NCI-H748 (cell line): ENCODE data around the gene CEP295NL.
"Not testable (repeated sequence)": the region's sequence is repeated elsewhere in the genome, so short reads cannot be mapped to it uniquely, and the experiment has no call there.

Experiments
- DNase-seq: peaks from one replicate; lab custom pipeline; 2025; ENCODE audit not compliant: unreplicated experiment; lab: John Stamatoyannopoulos, UW

The CEP295NL gene

DNA sequence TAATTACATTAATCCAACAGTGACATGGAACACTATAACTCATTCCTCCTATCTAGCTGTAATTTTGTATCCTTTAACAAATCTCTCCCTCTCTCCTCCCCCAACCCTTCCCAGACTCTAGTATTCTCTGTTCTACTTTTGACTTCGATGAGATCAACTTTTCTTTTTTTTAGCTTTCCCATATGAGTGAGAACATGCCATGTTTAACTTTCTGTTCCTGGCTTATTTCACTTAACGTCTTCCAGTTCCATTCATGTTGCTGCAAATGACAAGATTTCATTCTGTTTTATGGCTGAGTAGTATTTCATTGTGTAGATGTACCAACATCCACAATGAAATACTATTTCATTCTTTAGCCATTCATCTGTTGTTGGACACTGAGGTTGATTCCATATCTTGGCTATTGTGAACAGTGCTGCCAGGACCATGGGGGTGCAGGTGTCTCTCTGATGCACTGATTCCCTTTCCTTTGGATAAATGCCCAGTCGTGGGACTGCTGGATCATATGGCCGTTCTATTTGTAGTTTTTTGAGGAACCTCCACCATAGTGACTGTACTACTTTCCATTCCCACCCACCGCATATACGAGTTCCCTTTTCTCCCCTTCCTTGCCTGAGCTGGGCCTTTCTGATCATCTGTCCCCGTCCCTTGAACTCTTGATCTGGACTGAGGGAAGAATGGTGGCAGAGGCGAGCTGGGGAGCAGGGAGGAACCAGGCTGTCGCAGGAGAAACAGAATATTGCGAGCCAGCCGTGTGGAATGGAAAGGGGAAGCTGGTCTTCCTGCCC is 7.7 kb upstream of the CEP295NL start:
- DNase-seq: no peak

DNA sequence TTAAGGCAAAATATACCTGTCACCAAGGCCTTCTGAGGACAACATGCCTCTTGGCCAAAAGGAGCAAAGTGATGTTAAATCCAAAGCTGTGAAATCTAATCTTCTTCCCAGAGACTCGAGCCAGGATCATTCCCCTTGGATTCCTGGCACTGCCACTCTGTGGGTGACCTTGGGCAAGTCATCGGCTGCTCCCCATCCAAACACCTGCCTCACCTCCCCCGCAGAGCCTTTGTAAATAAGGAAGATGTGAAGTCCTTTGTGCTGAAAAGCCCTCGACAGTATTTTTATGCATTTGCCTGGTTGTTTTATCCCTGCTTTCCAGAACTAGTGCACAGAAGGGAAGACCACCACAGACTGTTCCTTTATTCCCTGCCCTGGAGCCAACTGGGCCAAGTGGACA is 5.4 kb upstream of the CEP295NL start:
- no peak for DNase-seq

DNA sequence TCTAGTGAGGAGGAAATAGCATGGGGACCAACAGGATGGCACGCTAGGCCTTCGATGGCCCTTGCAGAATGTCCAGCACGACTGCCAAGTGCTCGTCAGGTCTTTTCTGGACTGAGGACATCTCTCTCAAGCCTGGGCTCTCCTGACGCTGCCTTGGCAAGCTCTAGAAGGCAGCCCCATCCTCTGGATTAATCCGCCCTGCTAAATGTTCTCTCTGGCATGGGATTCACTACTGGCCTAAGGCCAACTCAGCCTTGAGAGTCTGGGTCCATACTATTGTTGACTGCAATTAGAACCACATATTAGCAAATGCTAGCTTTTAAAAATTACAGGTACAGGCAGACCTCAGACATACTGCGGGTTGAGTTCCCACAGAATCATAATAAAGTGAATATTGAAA is 2.5 kb upstream of the CEP295NL start:
- DNase-seq: no peak

DNA sequence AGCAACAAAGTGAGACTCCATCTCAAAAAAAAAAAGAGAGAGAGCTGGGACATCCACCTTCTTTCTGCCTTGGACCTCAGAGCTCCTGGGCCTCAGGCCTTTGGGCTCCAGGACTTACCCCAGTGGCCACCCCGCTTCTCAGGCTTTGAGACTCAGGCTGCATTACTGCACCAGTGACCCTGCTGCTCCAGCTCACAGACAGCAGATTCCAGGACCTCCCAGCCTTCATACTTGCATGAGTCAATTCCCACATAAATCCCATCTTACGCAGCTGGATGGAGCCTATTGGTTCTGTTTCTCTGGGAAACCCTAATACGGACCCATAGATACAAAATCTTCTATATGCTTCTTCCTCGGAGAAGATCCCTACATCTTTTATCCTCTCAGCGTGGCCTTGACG is 2.1 kb upstream of the CEP295NL start:
- no peak for DNase-seq

DNA sequence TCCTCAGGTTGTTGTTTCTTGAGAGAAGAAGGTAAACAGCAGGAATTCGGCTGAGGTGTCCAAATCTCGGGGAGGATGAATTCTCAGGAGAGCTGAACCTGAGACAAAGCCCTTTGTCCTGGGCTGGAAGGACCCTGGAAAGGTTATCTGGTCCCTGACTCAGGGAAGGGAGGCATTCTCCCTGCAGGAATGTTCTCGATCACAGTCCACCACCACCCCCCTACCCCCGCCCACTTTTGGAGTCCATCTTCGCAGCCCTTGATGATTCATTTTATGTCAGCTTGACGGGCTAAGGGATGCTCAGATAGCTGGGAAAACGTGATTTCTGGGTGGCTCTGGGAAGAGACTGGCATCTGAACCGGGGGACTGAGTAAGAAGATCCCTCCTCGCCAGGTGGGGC is 1.4 kb upstream of the CEP295NL start:
- no peak for DNase-seq

DNA sequence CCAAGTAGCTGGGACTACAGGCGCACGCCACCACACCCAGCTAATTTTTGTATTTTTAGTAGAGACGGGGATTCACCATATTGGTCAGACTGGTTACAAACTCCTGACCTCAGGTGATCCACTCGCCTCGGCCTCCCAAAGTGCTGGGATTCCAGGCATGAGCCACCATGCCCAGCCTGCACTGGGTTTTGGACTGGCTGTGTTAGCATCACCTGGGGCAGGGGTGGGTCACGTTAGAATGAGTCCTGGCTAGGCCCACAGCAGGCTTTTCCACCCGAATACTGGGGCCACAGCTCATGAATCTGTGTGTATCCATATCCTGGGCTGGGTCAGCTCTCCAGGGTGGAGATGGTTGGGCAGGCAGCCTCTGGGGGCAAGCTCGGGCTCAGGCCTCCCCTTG is 770 bp downstream of the CEP295NL start:
- DNase-seq: not testable (repeated sequence)

DNA sequence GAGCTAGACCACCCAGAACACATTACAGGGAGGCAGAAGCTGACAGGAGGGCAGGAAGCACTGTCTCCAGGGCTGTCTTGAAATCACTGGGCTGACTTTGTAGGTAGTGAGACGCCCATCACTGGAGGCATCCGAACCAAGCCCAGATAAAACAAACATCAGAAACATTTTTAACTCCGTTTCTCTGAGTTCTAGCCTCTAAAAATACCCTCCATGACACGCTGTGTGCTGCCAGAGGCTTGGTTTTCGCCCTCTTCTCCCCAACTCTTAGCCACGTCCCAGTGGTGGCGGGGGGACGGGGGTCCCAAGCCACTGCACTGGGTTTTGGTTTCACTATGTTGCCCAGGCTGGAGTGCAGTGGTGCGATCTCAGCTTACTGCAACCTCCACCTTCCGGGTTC is 1.2 kb downstream of the CEP295NL start:
- no peak for DNase-seq

DNA sequence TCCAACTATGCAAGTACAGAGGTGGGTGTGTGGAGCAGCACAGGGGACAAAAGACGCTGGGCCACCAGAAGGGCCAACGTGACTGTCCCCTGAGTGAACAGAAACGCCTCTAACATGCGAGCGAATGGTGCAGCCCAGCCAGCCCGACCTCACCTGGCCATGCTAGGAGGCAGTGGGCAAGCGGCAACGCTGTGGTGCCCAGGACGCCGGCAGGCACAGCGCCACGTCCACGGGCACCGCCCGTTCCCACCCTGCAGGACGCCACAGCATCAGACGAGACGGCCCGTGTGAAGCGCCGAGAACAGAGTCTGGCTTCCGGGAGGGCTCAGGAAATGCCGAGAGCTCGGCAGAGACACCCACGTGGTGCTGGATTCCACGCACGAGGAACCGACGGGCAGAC is 2.2 kb downstream of the CEP295NL start:
- DNase-seq: no peak

DNA sequence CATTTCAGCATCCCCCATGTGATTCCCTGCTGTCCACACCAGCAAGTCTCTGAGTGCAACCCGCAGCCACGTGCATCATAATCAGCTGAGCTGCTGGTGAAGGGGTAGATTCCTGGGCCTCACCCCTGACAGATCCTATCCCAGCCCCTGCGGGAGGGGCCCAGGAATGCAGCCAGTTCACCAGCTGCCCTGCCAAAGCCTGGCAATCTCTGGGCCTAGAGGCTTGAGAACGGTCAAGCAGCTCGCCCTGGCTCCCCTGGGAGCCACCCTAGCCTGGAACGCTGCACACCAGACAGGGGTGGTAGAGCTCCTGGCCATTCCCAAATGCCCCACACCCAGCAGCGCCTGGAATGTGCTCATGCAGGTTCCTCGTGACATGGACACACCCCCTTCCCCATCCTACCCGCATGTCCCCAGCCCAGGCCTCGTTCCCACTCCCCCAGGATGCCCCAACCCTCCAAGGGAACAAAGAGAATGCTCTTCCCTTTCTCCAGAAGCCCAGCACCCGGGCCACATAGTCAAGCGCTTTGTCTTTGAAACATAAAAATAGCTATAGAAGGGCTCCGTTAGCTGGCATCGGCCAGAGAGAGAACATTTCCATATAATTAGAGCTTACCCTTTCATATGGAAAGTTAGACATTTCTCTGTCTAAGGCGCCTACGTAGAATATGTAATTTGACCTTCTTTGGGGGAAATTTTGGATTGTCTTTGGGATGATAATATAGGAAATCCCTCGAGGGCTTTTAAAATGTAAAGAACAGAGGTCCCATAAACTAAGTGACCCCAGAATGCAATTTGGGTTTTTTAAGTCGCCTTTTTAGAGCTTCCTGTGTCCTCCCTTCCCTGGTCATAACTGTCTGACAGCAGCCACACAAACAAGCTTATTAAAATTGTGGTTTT is 3.4 kb downstream of the CEP295NL start:
- no peak for DNase-seq

DNA sequence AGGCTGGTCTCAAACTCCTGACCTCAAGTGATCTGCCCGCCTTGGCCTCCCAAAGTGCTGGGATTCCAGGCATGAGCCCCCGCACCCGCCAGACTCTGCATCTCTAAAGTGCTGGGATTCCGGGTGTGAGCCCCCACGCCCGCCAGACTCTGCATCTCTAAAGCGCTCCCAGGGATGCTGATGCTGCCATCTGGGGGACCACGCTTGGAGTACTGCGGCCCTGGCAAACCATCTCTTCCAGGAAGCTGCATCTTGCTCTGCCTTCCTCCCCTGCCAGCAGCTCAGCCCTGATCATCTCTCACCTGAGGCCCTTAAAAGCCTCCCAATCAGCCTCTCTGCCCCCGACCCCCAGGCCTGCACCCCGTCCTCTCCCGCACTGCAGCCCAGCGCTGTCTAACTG is 4.1 kb downstream of the CEP295NL start:
- DNase-seq: no peak

DNA sequence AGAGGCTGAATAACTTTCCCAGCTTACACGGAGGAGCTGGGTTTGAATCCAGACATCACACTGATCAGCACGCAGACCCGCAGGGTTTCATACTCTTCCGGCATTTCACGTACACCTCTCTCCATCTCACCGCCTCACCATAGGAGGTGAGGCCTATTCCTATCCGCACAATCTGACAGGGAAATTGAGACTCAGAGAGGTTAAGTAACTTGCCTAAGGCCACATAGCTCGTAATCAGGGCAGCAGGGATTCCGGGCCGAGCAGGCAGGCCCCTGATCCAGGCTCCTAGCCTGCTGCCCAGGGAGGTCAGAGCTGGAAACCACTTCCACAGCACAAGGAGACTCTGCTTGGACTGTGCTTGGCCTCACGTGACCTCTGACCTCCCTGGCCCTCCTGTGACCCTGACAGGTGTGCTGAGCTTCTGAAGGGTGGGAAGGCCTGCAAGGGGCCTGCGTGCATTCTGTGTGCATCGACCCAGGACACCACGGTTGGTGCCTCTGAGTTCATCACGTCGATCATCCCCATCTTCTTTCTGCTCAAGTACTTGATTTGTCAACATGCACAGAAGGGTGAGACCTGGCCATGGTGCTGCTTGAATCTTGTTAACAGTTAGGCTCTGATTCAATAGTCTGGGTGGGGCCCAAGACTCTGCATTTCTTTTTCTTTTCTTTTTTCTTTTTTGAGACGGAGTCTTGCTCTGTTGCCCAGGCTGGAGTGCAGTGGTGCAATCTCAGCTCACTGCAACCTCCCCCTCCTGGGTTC is 4.7 kb downstream of the CEP295NL start:
- no peak for DNase-seq

DNA sequence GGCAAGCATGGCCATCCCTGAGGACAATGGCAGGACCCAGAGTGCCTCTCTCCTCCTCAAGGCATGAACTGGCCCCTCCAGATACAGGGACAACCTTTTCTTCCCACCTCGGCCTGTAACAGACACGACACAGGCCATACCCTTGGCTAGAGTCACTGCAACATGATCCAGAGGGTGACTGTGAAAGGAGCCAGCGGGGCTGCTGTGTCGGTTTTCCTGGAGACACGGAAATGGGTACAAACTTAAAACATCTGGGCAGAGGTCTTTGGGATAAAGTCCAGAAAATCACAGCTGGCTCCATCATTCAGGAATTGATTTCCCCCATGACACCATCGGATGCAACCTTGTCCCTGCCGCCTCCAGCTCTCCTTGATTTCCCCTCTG is 5.3 kb downstream of the CEP295NL start:
- no peak for DNase-seq

DNA sequence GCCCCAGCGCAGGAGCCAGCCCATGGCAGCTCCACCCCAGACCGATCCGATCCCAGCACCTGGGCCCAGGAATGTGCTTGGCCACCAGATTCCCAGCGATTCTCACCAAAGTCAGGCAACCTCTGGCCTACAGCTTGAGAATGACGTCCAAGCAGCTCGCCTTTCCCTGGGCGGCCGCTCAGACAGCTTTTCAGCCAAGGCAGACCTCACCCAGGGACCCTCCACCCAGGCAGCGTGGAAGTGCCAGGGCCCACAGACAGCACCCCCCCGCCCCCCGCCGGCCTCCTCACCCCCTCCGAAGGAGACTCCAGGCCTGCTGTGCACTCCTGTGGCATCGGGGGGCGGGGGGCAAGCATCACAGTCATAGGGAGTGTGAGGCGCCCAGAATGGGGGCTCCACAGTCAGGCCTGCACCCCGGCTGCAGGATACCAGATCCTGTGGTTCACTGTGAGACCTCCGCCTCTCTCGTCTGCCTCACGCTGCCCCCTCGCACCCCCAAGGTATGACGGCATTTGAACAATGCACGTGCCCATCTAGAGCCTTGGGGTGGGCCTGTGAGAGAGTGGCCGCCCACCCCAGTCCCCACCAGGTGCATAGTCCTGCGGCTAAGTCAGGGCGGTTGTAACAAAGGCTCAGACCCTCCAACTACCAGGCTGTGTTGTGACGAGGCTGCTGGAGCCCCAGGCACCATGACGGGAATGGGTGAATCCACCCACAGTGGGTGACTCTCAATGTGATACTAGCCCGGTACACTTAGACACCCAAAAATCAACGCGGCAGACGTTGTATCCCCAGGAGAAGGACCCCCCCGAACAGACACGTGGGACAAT is 6.0 kb downstream of the CEP295NL start:
- no peak for DNase-seq

DNA sequence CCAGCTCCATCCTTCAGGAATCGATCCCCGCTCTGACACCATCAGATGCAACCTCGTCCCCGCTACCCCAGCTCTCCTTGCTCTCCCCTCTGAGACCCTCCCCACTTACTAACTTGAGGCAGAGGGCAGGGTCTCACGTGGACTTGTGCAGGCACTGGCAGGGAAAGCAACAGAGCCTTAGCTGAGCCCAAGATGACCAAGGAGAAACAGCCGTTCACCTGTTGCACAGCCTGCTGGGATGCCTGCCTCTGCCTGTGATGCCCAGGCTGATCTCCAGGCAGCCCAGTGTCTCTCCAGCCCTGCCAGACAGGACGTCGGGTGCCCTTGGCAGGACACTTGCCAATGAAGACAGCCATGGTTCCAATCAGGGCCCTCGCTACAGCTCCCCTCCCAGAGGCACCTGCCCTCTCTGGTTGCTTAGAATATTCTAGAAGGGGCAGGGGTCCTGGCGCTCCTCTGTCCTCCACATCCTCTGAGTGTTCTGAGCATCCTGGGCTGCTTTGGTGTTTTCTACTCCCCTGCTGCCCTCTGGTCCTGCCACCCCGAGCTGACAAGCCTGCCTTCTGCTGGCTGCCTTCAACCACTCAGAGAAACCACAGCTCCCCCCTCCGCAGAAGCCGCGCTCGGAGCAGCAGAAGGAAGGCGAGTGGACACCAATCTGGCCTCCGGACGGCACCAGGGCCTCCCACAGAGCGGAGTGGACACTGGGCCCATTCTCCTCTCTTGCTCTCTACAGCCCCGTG is 6.7 kb downstream of the CEP295NL start:
- no peak for DNase-seq

DNA sequence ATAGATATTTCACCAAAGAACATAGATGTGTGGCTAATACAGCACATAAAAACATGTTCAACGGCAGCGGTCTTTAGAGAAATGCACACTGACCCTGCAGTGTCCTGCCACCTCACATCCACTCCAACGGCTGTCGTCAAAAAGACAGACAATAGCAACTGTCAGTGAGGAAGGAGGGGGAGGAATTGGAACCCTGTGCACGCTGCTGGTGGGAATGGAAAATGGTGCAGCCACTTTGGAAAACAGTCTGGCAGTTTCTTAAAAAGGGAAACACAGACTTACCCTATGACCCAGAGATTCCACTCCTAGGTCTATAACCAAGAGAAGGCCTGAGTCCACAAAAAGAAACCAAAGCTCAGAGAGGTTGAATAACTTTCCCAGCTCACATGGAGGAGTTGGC is 7.7 kb downstream of the CEP295NL start:
- DNase-seq: no peak

DNA sequence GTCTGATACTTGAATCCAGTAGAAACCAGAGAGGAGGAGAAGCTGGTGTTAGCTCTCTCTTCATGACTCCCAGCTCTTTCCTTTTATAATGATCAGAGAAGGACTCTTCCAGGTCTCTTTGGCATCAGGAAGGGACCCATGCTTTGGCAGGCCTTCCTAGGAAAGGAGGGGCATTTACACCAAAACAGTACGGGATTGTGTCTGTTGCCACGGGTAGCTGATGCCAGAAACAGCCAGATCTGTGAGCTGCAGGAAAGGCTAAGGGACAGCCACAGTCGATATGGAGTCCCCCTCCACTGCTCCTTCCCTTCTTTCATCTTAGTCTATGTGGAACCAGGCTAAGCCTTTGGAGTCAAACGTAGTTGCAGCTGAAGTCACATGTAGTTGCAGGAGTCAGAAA is 9.3 kb downstream of the CEP295NL start:
- DNase-seq: no peak

DNA sequence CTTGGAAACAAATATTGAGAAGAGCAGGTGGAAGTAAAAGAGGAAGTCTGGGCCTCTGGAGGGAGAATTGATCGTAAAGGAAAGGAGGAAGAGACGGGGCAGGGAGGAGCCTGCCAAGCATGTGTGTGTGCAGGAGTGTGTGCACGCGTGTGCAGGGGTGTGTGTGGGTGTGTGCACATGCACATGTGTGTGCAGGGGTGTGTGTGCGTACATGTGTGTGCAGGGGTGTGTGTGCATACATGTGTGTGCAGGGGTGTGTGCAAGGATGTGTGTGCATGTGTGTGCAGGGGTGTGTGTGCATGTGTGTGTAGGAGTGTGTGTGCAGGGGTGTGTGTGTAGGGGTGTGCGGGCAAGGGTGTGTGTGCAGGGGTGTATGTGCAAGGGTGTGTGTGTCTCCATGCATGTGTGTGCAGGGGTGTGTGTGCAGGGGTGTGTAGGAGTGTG is 10.0 kb downstream of the CEP295NL start:
- DNase-seq: no peak

DNA sequence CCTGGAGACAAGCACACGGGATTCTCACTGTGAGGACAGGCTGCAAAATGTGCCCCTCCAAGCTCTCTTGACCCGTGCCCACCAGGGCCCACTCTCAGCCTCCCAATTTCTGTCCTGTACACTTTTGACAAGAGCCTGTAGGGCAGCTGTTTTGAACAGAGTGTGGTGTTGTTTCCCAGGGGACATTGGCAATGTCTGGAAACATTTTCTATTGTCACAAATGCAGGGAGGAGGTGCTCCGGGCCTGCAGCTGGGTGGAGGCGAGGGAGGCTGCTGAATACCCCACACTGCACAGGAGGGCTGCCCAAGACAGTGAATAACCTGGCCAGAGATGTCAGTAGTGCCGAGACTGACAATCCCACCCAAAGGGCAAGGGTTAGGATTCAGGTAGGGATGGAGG is 10.5 kb downstream of the CEP295NL start:
- no peak for DNase-seq

DNA sequence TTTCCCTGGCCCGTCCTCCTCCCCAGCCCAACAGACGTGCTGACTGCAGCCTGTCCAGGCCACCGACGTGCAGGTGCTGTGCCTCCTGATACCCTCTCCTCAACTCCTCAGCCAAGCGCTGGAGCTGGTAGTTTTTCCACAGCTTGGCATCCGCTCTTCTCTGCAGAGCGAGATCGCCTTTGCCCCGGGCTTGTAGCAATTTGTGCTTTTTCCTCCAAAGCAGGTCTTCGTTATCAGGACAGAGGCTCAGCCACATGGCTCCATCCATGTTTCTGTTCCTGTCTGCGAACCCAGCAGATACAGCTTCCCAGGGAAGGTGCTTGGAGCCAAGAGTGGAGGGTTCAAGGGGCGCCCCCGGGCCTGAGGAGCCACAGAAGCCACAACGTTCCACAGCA is 10.9 kb downstream of the CEP295NL start:
- no peak for DNase-seq
